HEK293T (cell line): Measurements from ENCODE around the gene TRIP11.

Source experiments
- CTCF ChIA-PET: fragments of 350-600 bp; formaldehyde crosslinking; extraction: SDS; loops from one replicate; lab custom pipeline; 2021; ENCODE audit warnings: antibody characterized with exemption, inconsistent platforms; lab: Yijun Ruan, JAX
- POLR2A ChIA-PET: fragments of 350-600 bp; formaldehyde crosslinking; extraction: SDS; loops from one replicate; lab custom pipeline; 2020; ENCODE audit warnings: antibody characterized with exemption, inconsistent platforms; lab: Yijun Ruan, JAX
- DNase-seq: peaks from one replicate; pipeline ENCODE4 v3.0.0; 2012; ENCODE audit warnings: mixed read lengths; ENCODE audit errors: extremely low spot score
- ARNT ChIP-seq: fragments of 450-650 bp; IDR thresholded peaks from 2 replicates; pipeline ENCODE4 v1.6.1; 2017; ENCODE audit warnings: mild to moderate bottlenecking
- BHLHE40 ChIP-seq: fragments of 450-650 bp; IDR thresholded peaks from 2 replicates; pipeline ENCODE4 v1.6.1; 2016; ENCODE audit warnings: mild to moderate bottlenecking, moderate library complexity, borderline replicate concordance
- CTBP1 ChIP-seq: fragments of 450-650 bp; IDR thresholded peaks from 2 replicates; pipeline ENCODE4 v1.6.1; 2016; ENCODE audit warnings: borderline replicate concordance
- ELF4 ChIP-seq: fragments of 450-650 bp; IDR thresholded peaks from 2 replicates; pipeline ENCODE4 v1.6.1; 2017; ENCODE audit warnings: antibody characterized with exemption
- FOXA1 ChIP-seq: fragments of 450-650 bp; IDR thresholded peaks from 2 replicates; pipeline ENCODE4 v1.6.1; 2016; ENCODE audit warnings: mild to moderate bottlenecking
- FOXK2 ChIP-seq: fragments of 450-650 bp; IDR thresholded peaks from 2 replicates; pipeline ENCODE4 v1.6.1; 2016; ENCODE audit warnings: mild to moderate bottlenecking
- FOXM1 ChIP-seq: fragments of 450-650 bp; IDR thresholded peaks from 2 replicates; pipeline ENCODE4 v1.6.1; 2017; ENCODE audit warnings: mild to moderate bottlenecking, borderline replicate concordance
- HDGF ChIP-seq: fragments of 450-650 bp; IDR thresholded peaks from 2 replicates; pipeline ENCODE4 v1.6.1; 2017; ENCODE audit warnings: antibody characterized with exemption, borderline replicate concordance
- L3MBTL2 ChIP-seq: fragments of 450-650 bp; conservative IDR thresholded peaks from 2 replicates; pipeline ENCODE4 v1.6.1; 2016; ENCODE audit warnings: mild to moderate bottlenecking
- LEF1 ChIP-seq: fragments of 450-650 bp; IDR thresholded peaks from 2 replicates; pipeline ENCODE4 v1.6.1; 2017; ENCODE audit warnings: mild to moderate bottlenecking, borderline replicate concordance
- NFRKB ChIP-seq: fragments of 450-650 bp; IDR thresholded peaks from 2 replicates; pipeline ENCODE4 v1.6.1; 2016; ENCODE audit warnings: mild to moderate bottlenecking, moderate library complexity
- PKNOX1 ChIP-seq: fragments of 450-650 bp; IDR thresholded peaks from 2 replicates; pipeline ENCODE4 v1.6.1; 2016
- SP1 ChIP-seq: fragments of 450-650 bp; IDR thresholded peaks from 2 replicates; pipeline ENCODE4 v1.6.1; 2017
- SUZ12 ChIP-seq: fragments of 450-650 bp; IDR thresholded peaks from 2 replicates; pipeline ENCODE4 v1.6.1; 2016; ENCODE audit warnings: mild to moderate bottlenecking
- TARDBP ChIP-seq: fragments of 450-650 bp; IDR thresholded peaks from 2 replicates; pipeline ENCODE4 v1.6.1; 2016
- ZNF384 ChIP-seq: fragments of 450-650 bp; IDR thresholded peaks from 2 replicates; pipeline ENCODE4 v1.6.1; 2016

The TRIP11 gene

GRCh38 chr14:92009604-92010003, 30.3 kb downstream of the TRIP11 start:
- POLR2A ChIA-PET: no interaction called here
- TF ChIP-seq FOXA1 (no peak), TARDBP (no peak), PKNOX1 (no peak), ZNF384 (no peak), HDGF (no peak), FOXM1 (no peak), SP1 (no peak), L3MBTL2 (no peak), ARNT (no peak), ELF4 (no peak), BHLHE40 (no peak), FOXK2 (no peak), CTBP1 (no peak)
- DNase-seq: no peak
- CTCF ChIA-PET: no interaction called here

- TF ChIP-seq FOXM1: no peak
- no peak for TF ChIP-seq HDGF
- no peak for TF ChIP-seq FOXK2
- no peak for TF ChIP-seq LEF1
- TF ChIP-seq ELF4: no peak
- no peak for TF ChIP-seq SUZ12
- TF ChIP-seq ZNF384: no peak
- TF ChIP-seq PKNOX1: no peak
- no peak for TF ChIP-seq FOXA1
- no peak for DNase-seq
- POLR2A ChIA-PET: interaction anchor here (1.2 kb wide), 1 partner anchor 35 kb away, joined by 3 read pairs; no protein-coding TSS in a partner anchor
- CTCF ChIA-PET: interaction anchor here (1.6 kb wide), 1 partner anchor 8 kb away, joined by 5 read pairs; no protein-coding TSS in a partner anchor
These were observed 34.8 kb downstream of the TRIP11 start for GRCh38 chr14:92005019-92005418.

- CTCF ChIA-PET: no interaction called here
- POLR2A ChIA-PET: interaction anchor here (1.2 kb wide), 1 partner anchor 36 kb away, joined by 3 read pairs; no protein-coding TSS in a partner anchor
- no peak for DNase-seq
- TF ChIP-seq ELF4: no peak
- TF ChIP-seq CTBP1: no peak
- TF ChIP-seq SUZ12: no peak
- TF ChIP-seq PKNOX1: no peak
- TF ChIP-seq SP1: no peak
- TF ChIP-seq FOXK2: no peak
- TF ChIP-seq FOXM1: no peak
- TF ChIP-seq FOXA1: no peak
- TF ChIP-seq BHLHE40: no peak
- no peak for TF ChIP-seq L3MBTL2
- TF ChIP-seq HDGF: no peak
- TF ChIP-seq LEF1: no peak
- no peak for TF ChIP-seq ARNT
These were observed 35.8 kb downstream of the TRIP11 start for GRCh38 chr14:92004062-92004461.

GRCh38 chr14:91998667-91999570, 40.9 kb downstream of the TRIP11 start:
- DNase-seq: no peak
- POLR2A ChIA-PET: no interaction called here

GRCh38 chr14:91997492-91997891, 42.4 kb downstream of the TRIP11 start:
- TF ChIP-seq BHLHE40 (no peak), SUZ12 (no peak), HDGF (no peak), PKNOX1 (no peak), ARNT (no peak), SP1 (no peak), TARDBP (no peak), LEF1 (no peak), ZNF384 (no peak), NFRKB (no peak), FOXA1 (no peak), CTBP1 (no peak)
- no peak for DNase-seq
- ChIA-PET POLR2A (interaction anchor here (0.7 kb wide), 1 partner anchor 43 kb away, joined by 3 read pairs; no protein-coding TSS in a partner anchor), CTCF (interaction anchor here (1.1 to 1.7 kb wide), 3 partner anchors 8 to 71 kb away, joined by 3 to 5 read pairs (median 4); no protein-coding TSS in a partner anchor)

More at GRCh38 chr14:91998667-91999570, 40.9 kb downstream of the TRIP11 start:
- TF ChIP-seq SUZ12: no peak
- TF ChIP-seq NFRKB: no peak
- TF ChIP-seq ARNT: no peak
- CTCF ChIA-PET: no interaction called here
